GM10847 (cell line): Measurements from ENCODE around the gene ZMIZ1.

Source experiments
- POLR2A ChIP-seq: IDR thresholded peaks from 2 replicates; pipeline ENCODE4 v1.6.1; 2011; ENCODE audit not compliant: insufficient read length; ENCODE audit errors: extremely low read depth

ZMIZ1 gene

DNA sequence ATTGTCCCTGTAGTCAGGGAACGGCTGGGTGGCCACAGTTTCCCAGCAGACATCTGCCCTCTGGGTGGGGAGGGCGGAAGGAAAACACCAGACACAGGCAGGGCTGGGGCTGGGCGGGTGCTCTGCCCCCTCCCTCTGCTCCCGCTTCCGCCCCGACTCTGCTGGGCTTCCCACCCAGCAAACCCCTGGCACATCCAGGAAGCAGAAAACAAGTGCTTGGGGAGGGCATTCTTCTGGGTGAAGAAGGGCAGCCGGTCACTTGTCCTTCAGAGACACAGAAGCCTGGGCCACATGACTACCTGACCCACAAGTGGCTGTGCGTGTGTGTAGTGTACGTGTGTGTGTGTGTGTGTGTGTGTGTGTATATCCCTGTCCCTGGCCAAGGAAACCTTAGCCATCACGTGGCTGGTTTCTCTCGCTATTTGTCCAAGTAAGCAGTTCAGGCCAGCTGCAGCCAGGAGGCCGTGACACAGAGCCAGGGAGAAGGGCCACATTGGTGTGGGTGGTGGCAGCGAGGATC lies 77.9 kb downstream of the ZMIZ1 start:
- TF ChIP-seq POLR2A: no peak

- TF ChIP-seq POLR2A: no peak
Measured at GRCh38 chr10:79147306-79147705, 78.5 kb downstream of the ZMIZ1 start.

GRCh38 chr10:79147796-79148451 lies 79.2 kb downstream of the ZMIZ1 start:
- TF ChIP-seq POLR2A: no peak

GRCh38 chr10:79148452-79149344 lies 79.9 kb downstream of the ZMIZ1 start:
- TF ChIP-seq POLR2A: no peak

- no peak for TF ChIP-seq POLR2A
Measured at GRCh38 chr10:79149345-79149661, 80.5 kb downstream of the ZMIZ1 start.

- TF ChIP-seq POLR2A: no peak
Measured at GRCh38 chr10:79149662-79150443, 81.1 kb downstream of the ZMIZ1 start.

DNA sequence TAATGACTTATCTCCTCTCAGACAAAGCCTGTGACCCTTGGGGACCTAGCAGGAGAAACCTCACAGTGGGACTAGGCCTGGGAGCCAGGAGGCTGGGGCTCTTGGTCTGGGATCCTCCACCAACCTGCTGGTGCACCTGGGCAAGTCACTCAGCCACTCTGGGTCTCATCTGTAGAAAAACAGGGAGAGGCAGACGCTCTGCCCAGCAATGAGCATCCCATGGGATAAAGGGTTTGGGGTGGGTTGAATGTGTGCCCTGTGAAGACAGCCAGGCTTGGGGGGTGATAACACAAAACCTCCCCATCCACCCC lies 81.6 kb downstream of the ZMIZ1 start:
- no peak for TF ChIP-seq POLR2A

- no peak for TF ChIP-seq POLR2A
Measured at GRCh38 chr10:79152423-79152817, 83.7 kb downstream of the ZMIZ1 start.

DNA sequence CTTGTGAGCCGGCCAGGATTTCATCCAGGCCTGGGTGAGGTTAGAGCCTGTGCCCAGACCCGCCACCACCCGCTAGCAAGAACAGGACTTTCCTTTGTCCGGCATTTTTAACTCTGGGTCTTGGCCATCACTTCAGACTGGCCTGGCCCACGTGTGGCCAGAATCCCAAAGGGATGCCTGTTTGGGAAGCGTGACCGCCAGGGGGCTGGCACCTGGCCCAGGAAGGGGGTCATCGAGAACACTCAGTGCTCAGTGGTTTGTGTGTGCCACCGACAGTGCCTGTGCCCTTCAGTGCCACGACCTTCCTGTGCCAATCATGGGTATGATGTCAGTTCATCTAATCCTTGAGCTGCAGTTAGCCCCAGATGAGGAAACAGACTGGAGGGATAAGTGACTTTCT lies 85.0 kb downstream of the ZMIZ1 start:
- TF ChIP-seq POLR2A: no peak

DNA sequence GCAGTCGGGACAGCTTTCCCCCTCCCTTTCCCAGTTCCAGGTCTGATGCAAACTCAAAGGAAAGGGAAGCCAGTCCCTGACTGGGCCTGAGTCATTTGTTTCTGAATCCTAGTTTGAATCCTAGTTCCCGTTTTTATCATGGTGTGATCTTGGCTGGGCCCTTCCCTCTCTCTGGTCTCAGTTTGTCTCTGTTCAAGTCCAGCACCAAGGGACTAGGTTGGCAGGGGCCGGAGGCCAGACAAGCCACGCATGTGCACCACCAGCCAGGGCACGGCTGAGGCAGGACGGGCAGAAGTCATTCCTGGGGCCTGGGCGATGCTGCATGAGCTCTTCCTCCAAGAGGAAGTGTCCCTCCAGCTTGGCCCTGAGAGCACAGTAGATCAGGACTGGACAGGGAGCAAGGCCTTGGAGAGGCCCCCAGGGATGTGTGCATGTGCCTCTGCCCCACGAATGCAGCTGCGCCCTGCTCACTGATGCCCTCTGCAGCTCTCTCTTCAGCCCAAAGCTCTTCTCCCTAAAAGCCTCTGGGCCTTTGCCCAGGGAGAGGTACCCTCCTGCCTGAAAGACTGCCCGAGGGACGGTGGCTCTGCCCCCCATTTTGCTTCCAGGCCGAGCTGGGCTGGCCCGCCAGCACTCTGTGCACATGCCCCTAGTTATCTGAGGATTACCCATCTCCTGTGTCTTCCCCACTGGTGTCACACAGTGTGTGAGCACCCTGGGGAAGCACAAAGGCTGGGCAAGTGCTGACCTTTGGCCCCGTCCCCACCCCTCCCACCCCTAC lies 86.7 kb downstream of the ZMIZ1 start:
- TF ChIP-seq POLR2A: no peak

- no peak for TF ChIP-seq POLR2A
Measured at GRCh38 chr10:79156334-79157274, 87.8 kb downstream of the ZMIZ1 start.

GRCh38 chr10:79158004-79158340 lies 89.2 kb downstream of the ZMIZ1 start:
- no peak for TF ChIP-seq POLR2A

GRCh38 chr10:79158402-79159097 lies 89.8 kb downstream of the ZMIZ1 start:
- TF ChIP-seq POLR2A: no peak
